K562 (cell line): ENCODE measurements around the gene NRG3.

ENCODE experiments used
- BACH1 ChIP-seq: fragments of 200-800 bp; sonication (Bioruptor generic); IDR thresholded peaks from 2 replicates; pipeline ENCODE4 v1.6.1; 2016; ENCODE audit warnings: missing genetic modification characterization, missing compliant biosample characterization
- BRF1 ChIP-seq: IDR thresholded peaks from 3 replicates; pipeline ENCODE4 v1.6.1; 2011; ENCODE audit warnings: borderline replicate concordance, mild to moderate bottlenecking; ENCODE audit not compliant: insufficient read length; ENCODE audit errors: extremely low read depth
- CTCF ChIP-seq, 3 experiments: IDR thresholded peaks in 2 of 3; conservative IDR thresholded peaks in 1 of 3; 2 replicates each; pipeline ENCODE4 v1.5.1; 2011 to 2012; ENCODE audit warnings: low read length in 3 of 3, mild to moderate bottlenecking in 3 of 3, control low read depth in 2 of 3, improper control_type of control experiment in 1 of 3, inconsistent platforms in 1 of 3, low read depth in 1 of 3, mixed read lengths in 1 of 3, moderate library complexity in 1 of 3; ENCODE audit not compliant: insufficient read depth in 2 of 3
- MTA3 ChIP-seq: fragments of 450-650 bp; formaldehyde crosslinking; IDR thresholded peaks from 2 replicates; pipeline ENCODE4 v1.6.1; 2017; ENCODE audit warnings: mild to moderate bottlenecking, borderline replicate concordance
- SIN3B ChIP-seq: fragments of 450-650 bp; IDR thresholded peaks from 2 replicates; pipeline ENCODE4 v1.6.1; 2017; ENCODE audit warnings: low read depth, mild to moderate bottlenecking, moderate library complexity
- SP1 ChIP-seq: sonication (generic); formaldehyde crosslinking; IDR thresholded peaks from 2 replicates; pipeline ENCODE4 v1.8.1; 2022; ENCODE audit warnings: mild to moderate bottlenecking, missing genetic modification reagents
- SRSF7 ChIP-seq: fragments of 200-400 bp; formaldehyde crosslinking; optimal IDR thresholded peaks from 2 replicates; pipeline ENCODE3; 2017; ENCODE audit warnings: mild to moderate bottlenecking, low read depth, low read length
- ZNF23 ChIP-seq: fragments of 250-450 bp; sonication (Bioruptor Pico); IDR thresholded peaks from 2 replicates; pipeline ENCODE4 v1.4.0; 2020; ENCODE audit warnings: mild to moderate bottlenecking
- ZNF586 ChIP-seq: fragments of 450-650 bp; formaldehyde crosslinking; conservative IDR thresholded peaks from 2 replicates; pipeline ENCODE4 v1.4.0; 2020; ENCODE audit warnings: mild to moderate bottlenecking, moderate library complexity

DNA sequence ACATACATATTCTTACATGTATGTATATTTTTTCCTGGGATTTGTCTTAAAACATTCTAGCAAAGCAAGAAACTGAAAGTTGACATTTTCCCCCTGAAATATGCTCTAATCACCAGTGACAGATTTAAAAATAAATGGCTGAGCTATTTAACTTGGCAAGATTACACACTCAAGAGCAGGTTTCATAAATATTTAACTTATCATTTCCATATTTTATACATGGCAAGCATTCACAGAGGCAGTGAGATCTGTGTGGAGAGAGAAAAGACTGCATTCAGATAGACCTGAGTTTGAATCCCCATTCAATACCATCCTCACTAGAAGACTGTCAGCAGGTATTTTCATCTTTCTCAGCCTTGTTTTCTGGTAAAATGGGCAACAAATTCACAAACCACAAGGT lies 1043.0 kb downstream of the NRG3 start:
- TF ChIP-seq SRSF7 (no peak), SIN3B (no peak), ZNF23 (CRISPR knock-in tag) (no peak), BRF1 (no peak), MTA3 (no peak), BACH1 (tag) (no peak), SP1 (CRISPR knock-in tag) (no peak), CTCF (IDR thresholded peaks at IDR 0.05 in 2 of 3, conservative IDR thresholded peaks at IDR 0.05 in 1 of 3; ENCODE audit: insufficient read depth in 2 of 3, low read depth in 1 of 3, low read length in 3 of 3) (no peak), ZNF586 (no peak)
